IPS-NIHi7 (cell line): ENCODE measurements around the gene MPI.

ENCODE experiments used
- DNase-seq: peaks from one replicate; pipeline ENCODE4 v3.0.0; 2012; ENCODE audit warnings: mixed read lengths; ENCODE audit errors: extremely low spot score

The MPI gene, protein sequence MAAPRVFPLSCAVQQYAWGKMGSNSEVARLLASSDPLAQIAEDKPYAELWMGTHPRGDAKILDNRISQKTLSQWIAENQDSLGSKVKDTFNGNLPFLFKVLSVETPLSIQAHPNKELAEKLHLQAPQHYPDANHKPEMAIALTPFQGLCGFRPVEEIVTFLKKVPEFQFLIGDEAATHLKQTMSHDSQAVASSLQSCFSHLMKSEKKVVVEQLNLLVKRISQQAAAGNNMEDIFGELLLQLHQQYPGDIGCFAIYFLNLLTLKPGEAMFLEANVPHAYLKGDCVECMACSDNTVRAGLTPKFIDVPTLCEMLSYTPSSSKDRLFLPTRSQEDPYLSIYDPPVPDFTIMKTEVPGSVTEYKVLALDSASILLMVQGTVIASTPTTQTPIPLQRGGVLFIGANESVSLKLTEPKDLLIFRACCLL

DNA sequence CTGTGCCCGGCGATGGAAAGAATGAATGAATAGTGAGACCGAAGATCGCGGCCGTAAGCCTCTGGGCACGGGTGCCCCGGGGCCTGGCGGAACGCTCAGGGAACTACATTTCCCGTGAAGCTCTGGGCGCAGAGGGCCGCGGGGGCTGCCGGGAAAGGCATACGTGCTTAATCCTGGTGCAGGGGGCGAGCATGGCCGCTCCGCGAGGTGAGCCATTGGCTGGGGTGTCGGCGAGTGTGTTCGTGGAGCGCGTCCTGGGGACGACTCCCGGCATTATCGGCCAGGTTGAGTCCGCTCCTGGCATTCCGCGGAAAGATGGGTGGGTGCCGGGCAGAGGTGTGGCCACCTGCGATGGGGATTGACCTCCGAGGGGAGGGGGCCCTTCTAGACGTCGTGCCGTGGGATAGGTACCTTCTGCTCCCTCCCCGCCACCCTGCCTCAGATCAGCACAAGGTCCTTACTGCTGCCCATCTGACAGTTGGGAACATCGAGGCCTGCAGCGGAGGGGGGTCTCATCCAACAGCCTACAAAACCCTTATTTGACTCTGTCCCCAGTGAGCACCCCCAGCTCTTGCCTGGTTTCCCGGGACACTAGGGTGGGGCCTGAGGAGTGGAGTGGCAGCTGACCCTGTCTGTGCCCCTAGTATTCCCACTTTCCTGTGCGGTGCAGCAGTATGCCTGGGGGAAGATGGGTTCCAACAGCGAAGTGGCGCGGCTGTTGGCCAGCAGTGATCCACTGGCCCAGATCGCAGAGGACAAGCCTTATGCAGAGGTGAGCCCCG lies at the start of gene MPI:
TSS of gene MPI (plus strand) at position 160 of the 782 bp plus-strand sequence. CDS start at position 192, 32 bp downstream.
- peak; percentile 98 for DNase-seq

DNA sequence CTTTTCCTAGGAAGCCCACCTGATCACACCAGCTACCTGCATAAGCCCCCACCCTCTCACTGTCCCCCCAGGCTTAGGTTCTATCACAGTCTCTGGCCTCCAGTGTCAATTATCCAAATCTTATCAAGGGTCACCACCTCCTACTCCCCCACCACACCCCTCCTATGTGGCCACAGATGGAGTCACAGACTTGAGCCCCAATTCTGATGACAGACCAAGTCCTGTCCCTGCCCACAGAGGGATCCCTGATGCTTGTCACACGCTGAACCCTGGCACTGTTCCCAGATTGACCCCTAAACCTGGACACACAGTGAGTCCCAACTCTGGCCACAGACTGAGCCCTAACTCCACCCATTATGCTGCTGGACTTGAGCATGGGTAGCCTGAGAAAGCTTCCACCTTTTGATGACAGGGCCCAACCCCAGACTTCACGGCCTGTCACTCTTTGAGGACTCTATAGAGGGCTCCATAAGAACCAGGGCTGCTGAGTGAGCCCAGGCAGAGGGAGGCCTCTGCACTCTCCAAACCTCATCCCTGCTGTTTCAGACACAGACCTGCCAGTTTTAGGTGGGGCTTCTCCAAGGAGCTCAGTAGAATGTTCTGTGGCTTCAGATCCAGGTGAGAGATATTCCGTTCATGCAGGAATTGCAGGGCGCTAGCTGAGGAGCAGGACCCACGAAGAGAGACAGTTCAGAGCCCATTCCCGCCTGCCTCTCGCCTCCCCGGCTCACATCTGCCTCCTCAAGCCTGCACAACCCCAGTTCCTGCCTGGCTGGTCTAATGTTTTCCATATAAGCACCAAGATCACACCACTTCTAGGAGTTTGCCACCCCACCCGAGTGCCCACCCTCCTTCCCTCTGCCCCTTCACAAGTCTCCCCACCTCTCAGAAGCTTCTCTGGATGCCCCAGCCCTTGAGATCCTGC lies 48.7 kb upstream of the MPI start:
- no peak for DNase-seq

DNA sequence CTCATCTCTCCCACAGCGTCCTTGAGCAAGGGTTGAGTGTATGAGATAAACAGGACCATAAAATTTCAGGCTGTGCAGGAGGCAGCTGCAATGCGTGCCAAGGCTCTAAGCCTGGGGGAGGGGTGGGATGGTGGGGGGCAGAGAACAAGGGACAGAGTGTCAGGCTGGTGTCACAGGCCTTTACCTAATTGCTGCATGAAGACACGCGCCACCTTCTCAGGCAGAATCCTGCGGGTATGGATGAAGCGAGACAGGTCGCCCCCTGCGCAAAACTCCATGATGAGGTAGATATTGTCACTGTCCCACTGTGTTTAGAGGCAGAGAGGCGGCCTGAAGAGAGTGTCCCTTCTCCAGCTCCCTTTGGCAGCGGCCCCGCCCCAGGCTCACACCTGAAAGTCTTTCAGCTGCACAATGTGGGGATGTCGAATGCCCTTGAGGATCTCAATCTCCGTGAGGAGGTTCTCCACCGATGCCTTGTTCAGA lies 47.9 kb upstream of the MPI start:
- no peak for DNase-seq

DNA sequence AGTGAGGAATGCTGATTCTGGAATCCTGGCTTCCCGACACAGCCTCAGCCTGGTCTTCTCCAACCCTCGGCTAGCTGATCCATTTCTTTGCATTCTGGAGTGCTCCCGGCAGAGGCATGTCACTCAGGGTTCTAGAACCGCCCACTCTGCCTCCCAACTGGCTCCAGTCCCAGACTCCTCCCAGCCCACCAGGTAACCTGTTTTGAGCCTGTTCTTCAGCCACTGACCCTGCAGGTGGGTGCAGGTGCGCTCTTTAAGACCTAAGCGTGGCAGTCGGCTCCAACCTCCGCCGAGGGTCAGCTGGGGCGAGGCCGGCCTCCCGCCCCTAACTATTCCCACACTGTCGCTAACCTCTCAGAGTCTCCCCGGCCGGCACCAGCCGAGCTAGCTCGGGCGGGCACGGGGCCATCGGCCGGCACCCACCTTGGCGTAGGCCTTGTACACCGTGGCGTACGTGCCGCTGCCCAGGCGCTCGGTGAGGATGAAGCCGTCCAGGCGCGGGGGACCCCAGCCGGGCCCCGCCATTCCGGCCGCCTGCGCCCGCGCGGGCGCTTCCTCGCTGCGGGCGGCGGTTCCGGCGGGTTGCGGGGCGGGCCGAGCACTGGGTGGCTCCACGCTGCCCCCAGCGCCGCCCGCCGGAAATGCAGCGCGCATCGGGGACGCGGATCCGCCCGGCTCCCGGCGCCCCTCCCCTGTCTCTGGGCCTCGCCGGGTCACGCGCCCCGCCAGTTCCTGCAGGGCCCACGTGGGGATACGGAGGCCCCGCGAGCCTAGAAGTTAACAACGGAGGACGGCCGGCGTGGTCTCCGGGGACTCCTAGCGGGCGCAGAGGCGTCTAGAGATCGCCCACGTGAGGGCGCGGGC lies 47.0 kb upstream of the MPI start, which contains the start of gene ULK3:
TSS of gene ULK3 (minus strand) at position 576 of the 864 bp plus-strand sequence. CDS start at position 525, 51 bp downstream.
- peak; percentile 96 for DNase-seq

DNA sequence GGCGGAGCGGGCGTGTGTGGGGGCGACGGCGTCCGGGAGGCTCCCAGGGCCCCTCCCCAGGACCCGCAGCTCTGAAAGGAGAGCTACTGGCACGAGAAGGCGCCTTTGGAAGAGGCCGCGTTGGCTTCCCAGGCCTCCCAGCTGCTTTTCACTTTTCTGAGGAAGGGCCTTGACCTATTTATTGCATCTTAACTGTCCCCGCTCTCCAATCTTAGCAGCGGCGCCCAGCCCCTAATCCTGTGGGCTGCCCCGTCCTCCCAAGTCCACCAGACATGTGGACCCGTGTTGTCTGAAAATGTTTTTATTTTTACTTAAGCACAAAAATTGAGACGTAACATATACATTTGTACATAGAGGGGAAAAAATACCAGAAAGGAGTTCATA lies 46.4 kb upstream of the MPI start:
- DNase-seq: no peak

DNA sequence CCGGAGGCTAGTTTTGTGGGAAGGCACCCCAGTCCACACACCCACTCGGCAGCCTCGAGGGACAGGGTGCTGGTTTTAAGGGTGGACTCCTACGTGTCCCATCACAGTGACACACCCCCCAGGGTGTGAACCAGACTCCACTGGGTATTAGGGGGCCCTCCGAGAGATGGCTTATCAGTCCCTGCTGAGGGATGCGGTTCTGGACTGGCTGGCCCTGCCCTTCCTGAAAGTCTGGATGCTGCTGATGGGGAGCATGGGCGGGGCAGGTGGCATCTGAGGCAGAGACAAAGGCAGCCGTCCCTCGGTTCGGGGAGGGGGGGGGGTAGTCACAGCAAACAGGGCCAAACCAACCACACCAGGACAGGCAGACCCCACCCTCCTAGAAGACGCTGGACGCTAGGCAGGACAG lies 45.9 kb upstream of the MPI start:
- DNase-seq: no peak

DNA sequence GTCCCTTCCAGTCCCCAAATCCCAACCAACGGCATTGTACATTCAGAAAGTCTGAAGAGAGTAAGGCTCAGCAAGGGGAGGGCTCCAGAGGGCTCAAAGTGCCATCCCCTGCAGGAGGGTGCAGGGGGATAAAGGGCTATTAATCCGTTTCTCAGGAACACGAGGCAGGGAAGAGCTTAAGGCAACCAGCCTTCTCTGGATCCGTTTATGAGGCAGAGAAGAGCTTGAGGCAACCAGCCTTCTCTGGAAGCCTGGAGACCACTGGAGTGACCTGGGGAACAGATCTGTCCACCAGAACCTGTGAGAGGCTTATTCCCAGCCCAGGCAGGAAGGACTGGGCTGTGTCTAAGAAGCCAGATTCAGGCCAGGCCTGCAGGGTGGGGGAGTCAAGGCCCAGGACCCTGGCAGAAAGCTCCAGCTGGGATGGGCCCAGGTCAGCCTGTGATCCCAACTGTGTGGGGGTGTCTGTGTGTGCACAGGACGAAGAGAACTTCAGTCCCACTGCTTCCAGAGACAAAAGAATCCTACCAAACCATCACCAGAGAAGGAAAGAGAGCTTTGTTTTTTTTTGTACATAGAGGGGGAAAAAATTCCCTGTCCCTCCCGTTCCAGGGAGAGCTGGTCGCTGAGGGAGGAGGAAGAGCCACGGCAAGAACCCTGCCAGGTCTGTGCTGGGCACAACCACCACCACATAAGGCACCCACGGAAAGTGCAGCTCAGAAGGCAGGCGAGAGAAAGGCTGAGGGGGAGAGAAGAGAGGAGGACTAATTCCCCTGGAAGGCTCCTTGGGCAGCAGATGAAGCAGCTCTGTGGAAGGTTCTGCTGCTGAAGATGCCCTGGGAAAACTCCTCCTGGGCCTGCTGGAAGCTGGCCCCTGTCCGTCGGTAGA lies 45.3 kb upstream of the MPI start:
- DNase-seq: no peak

DNA sequence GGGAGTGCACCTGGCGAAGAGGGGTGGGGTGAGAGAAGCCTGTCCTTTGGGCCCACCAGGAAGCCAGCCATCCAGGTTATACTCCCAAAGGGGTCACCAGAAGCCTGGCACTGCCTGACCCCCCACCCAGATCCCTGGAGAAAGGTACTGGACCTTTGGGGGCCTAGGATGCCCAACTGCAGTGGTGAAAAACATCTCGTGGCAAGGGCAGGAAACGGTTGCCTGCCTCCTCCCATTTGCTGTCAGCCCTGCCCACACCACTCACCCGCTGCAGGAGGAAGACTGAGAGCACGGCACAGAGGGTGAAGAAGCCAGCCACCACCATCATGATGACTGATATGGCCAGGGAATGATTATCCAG lies 44.7 kb upstream of the MPI start:
- no peak for DNase-seq

DNA sequence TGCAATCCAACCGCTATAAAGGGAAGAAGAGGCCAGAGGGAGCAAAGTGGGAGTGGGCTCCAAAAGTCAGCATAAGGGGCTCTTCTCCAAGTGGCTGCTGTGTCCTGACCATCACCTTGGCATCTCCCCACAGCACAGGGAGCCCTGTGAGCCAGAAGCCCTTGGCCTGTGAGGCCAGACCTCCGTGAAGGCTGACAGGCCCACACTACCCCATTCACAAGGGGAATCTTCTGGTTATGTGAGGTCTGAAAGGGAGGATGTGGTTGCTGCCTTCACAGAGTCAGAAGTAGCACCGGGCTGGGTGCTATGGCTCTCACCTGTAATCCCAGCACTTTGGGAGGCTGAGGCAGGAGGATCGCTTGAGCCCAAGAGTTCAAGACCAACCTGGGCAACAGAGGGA lies 44.3 kb upstream of the MPI start:
- no peak for DNase-seq

DNA sequence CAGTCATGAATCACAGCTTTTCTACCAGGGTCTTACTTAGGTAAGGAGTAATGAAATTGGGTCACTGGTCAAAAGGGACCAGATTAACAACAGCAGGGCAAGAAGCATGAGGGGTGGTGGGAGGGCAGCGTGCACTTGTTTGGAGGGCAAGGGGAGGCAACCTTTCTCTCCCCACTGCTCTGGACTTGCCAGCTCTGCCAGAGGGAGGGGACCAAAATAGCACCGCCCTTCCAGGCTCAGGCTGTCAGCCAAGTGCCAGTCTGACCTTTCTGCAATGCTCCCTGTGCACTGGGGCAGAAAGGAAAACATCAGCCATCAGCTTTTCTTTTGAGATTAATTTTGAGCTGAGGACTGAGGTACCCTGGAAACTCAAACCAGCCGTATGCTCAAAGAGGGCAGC lies 42.4 kb upstream of the MPI start:
- DNase-seq: no peak

DNA sequence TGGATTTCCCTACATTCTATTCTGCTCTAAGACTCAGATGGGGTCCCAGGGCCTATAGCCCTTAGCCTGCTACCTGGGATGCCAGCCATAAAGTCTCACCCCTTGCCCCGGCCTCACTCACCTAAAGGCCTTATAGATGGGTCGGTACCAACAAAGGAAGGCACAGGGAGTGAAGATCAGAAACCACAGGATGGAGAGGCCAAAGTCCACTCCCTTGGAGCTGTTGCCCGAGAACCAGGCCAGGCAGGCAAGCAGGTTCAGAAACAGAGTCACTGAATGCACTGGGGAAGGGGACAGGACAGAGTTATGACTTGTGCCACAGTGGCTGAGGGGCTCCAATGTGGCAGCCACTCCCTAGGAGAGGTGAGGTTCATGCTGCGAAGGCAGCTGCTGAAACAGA lies 39.4 kb upstream of the MPI start:
- DNase-seq: no peak

DNA sequence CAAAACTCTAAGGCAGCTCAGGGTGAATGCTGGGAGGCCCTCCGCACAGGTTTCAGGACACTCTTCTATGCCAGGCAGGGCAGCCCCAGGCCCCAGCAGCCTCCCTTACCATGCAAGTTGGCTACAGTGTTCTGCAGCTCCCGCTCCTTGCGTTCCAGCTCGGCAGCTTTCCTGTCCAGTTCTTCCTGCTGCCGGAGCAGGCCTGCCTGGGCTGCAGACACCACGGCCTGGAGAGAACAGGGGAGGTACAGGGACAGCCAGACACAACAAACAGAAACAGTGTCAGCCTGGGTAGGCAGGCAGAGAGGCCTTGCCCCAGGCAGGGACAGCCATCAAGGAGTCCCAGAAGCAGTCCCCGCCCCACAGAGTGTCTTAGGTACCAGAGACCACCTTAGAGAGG lies 37.9 kb upstream of the MPI start:
- DNase-seq: no peak

DNA sequence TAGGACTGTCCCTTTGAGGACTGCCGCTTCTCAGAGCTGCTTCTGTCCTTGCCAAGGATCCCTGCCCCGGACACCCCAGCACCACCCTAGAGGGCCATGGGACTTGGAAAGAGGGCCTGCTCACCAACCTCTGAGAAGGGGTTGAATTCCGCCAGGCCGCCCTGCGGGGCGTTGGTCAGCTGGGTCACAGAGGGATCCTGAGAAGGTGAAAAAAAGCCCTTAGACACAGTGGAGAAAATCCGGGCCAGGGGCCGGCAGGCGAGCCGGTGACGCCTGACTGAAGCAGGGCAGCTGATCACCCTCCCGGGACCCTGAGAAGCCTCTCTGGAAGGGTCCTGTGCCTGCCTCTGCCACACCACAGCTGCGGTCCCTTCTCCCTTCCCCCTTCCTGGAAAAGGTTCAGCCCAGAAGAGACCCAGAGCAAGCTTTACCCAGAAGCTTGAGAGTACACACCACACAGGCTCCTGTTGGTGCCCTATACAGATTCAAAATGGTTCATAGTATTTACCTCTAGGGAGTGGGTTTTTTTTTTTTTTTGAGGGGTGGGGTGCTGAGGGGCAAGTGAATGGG lies 35.3 kb upstream of the MPI start:
- no peak for DNase-seq

DNA sequence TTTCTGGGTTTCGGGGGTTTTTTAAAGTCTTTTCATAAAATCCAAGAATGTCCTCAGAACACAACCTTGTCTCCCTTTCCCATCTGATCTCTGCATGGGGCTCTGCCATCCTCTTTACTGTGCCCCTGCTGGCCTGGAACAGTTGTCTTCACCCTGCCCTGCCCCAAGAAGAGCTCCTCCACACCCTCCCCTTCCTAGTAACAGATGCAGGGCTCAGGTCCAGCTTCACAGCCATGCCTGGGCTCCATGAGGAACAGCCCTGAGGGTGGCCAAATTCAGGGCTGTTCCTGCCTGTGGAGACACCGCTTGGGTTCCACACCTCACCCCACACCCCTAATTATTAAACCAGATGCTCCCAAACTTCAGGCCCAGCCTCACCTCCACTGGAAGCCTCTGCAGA lies 34.0 kb upstream of the MPI start:
- DNase-seq: no peak

DNA sequence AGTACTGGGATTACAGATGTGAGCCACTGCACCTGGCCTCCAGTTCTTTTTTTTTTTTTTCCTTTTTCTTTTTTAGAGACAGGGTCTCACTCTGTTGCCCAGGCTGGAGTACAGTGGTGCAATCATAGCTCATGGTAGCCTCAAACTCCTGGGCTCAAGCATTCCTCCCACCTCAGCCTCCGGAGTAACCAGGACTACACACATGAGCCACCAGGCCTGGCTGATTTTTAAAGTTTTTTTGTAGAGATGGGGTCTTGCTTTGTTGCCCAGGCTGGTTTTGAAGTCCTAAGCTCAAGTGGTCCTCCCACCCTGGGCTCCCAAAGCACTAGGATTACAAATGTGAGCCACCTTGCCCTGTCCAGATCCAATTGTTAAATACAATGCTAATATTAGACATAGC lies 33.3 kb upstream of the MPI start:
- DNase-seq: no peak

DNA sequence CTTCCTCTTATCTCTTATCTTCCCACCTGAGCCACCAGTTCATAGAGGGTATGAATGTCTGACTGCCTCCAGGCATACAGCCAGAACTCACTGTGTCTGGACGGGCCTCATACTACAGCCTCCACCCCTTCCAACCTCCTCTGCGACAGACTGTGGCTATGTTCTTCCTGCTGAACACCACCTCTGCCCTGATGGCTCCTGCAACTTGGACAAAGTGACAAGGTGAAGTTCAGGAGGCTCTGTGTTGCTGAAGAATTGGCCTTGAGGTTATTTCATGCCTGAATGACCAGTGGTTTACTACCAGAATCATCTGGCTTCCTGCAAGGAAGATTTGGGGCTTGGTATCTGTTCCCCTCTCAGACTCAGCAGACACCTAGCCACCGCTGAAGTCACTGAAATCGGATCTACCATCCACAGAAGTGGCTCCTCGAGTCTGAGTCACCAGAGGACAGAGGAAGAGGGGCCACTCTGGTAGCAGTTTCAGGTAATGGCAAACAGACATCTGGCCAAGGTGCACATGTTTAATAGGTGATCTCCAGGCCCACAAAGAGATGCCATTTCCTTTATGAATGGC lies 32.7 kb upstream of the MPI start:
- no peak for DNase-seq

DNA sequence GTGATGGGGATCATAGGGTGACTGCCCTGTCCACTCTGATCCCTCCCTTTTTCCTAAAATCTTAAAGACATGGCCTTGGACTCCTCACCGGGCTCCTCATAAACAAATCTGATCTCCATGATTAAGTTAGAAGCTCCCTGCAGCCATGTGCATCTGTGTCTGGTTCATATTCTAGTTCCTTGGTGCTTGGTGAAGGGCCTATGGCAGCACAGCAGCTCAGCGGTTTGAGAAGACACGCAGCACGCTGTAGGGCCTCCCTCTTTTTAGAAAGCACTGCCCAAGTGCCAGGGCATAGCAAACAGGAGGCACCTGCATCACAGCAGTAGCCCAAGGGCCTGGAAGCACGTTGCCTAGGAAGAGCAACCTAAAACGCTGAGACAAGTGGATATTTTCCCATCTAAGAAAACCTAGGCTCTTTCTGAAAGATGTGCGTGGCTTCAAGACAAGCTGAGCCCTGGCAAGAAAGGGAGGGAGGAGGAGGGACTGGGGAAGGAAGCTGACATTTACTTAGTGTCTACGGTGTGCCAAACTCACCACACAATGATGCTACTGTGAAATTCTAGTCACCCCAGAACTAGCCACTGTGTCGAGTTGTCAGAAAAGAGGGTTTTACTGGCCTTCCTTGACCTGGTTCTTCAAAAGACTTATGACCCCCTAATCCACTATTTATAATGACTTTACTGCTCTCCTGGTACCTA lies 32.0 kb upstream of the MPI start:
- no peak for DNase-seq

DNA sequence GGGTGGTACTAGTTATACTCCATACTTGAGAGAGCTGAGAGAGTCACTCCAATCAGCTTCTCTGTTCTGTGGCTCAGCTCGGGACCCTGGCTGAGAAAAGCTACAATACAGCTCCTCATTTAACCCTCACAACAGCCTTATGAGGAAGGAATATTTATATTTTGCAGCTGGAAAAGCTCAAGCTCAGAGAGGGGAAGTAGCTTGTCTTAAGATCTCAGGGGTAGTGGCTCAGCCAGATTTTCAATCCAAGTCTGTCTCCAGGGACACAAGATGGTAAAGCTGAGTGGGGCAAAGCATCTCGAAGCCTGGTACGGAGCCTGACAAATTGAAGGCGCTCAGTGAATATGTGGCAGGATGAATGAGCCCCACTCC lies 31.5 kb upstream of the MPI start:
- no peak for DNase-seq
